Measurements from ENCODE around the gene DEPDC4.

Gene DEPDC4

DNA sequence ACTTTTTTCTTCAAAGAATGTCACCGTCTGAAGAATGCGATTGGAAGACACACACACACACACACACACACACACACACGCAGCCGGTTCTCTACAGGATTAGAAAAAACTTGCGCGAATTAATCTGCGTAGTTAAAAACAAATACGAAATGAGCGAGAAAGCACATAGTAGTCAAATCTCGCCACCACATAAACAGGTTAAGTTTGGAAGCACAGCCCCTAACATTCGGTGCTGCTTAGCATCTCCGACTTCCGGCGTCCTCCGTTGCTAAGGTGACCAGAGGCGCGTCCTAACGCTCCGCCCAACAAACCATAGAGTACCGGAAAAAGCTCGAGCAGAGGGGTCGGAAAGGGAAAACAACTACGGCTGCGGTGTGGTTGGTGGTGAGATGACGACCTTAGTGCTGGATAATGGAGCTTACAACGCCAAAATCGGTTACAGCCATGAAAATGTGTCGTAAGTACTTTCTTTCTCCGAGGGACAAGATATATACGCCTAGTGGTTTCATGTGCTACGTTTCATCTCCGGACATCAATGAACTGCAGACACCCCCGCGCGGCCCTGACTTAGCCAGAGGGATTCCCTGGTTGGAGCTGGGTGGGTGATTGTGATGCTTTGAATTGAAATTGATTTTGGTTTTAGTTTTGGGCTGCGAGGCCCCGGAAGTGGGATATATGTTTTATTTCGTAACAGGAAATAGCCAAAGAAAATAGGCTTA, 66.3 kb downstream of the DEPDC4 start, which contains the start of gene ACTR6:
TSS of gene ACTR6 (plus strand) at position 353 of the 719 bp plus-strand sequence. CDS start at position 390, 37 bp downstream.
- TF ChIP-seq EZH2 (optimal IDR thresholded peaks at IDR 0.05; ENCODE audit: low read depth, low read length) (no peak), EZH2phosphoT487 (IDR thresholded peaks at IDR 0.05; ENCODE audit: low read length) (no peak)
- TF ChIP-seq, protein P1, sequence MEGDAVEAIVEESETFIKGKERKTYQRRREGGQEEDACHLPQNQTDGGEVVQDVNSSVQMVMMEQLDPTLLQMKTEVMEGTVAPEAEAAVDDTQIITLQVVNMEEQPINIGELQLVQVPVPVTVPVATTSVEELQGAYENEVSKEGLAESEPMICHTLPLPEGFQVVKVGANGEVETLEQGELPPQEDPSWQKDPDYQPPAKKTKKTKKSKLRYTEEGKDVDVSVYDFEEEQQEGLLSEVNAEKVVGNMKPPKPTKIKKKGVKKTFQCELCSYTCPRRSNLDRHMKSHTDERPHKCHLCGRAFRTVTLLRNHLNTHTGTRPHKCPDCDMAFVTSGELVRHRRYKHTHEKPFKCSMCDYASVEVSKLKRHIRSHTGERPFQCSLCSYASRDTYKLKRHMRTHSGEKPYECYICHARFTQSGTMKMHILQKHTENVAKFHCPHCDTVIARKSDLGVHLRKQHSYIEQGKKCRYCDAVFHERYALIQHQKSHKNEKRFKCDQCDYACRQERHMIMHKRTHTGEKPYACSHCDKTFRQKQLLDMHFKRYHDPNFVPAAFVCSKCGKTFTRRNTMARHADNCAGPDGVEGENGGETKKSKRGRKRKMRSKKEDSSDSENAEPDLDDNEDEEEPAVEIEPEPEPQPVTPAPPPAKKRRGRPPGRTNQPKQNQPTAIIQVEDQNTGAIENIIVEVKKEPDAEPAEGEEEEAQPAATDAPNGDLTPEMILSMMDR (IDR thresholded peaks at IDR 0.05; ENCODE audit: low read length), result no peak
- H3K4me1 ChIP-seq (ENCODE audit: low read length), result no peaks in the 10 kb centered on the region
- peaks cover 7% of the 10 kb centered on the region for H3F3A ChIP-seq (ENCODE audit: insufficient read depth, low read length)
- H3K9ac ChIP-seq (ENCODE audit: low read length), result peak within 1 kb of the TSS; percentile 71
- peak within 1 kb of the TSS; percentile 92 for H2AFZ ChIP-seq (ENCODE audit: low read length)
- peak; percentile 96 for DNase-seq
- H3K79me2 ChIP-seq (ENCODE audit: low read length), result peaks cover 28% of the 10 kb centered on the region
- peak within 1 kb of the TSS; percentile 88 for H3K4me3 ChIP-seq (ENCODE audit: low read length)
- peak within 1 kb of the TSS; percentile 63; the same call in 1 of the 2 replicates for H3K27ac ChIP-seq (ENCODE audit: low read length)
- no peaks in the 10 kb centered on the region for H3K27me3 ChIP-seq (replicated peaks; ENCODE audit: insufficient read depth, low read length)
- no peaks in the 10 kb centered on the region for H3K9me2 ChIP-seq (replicated peaks; ENCODE audit: insufficient read depth, low read length)
- H3K36me3 ChIP-seq (replicated peaks; ENCODE audit: insufficient read depth, low read length), result no peaks in the 10 kb centered on the region
- H3K4me2 ChIP-seq (ENCODE audit: low read depth, low read length), result peak within 1 kb of the TSS; percentile 74
- no peaks in the 10 kb centered on the region for H4K20me1 ChIP-seq (ENCODE audit: insufficient read depth, low read length)
- no peaks in the 10 kb centered on the region for H3K9me3 ChIP-seq (replicated peaks; ENCODE audit: insufficient read depth, low read length)

DNA sequence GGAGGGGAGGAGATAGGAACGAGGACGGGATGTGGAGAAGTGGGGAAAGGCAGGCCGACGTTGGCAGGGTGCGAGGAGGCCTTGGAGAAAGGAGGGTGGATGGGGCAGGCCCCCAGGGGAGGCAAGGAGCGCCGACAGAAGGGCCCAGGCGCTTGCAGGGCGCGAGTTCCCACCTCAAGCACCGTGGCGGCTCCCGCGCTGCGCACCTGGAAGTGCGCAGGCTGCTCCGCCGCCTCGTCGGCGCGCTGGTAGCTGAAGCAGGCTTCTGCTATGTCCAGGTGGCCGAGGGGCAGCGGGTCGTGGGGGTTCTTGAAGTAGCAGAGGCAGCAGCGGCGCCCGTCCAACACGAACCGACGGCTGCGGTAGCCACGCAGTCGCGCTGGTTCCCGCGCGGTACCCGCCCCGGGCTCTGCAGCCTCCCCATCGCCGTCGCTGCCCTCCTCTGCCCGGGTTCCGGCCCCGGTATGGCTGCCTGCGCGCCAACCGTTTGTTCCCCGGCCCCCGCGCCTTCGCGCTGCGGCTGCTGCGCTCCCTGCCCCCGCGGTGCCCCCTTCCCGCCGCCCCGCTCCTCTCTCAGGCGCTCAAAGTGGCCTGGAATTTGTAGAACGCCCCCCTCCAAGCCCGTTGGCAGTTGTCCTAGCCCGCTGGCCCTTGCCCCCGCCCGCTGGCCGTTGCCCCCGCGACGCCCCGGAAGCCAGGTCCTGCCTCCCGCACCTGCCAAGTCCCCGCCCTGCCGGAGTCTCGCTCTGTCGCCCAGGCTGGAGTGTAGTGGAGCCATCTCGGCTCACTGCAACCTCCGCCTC, 67.3 kb downstream of the DEPDC4 start:
- Histone ChIP-seq H2AFZ (ENCODE audit: low read length) (peak overlapping the region; percentile 89), H3K27me3 (replicated peaks; ENCODE audit: insufficient read depth, low read length) (no peaks in the 10 kb centered on the region), H3K4me1 (ENCODE audit: low read length) (no peaks in the 10 kb centered on the region), H3K4me3 (ENCODE audit: low read length) (peak overlapping the region; percentile 88), H3K79me2 (ENCODE audit: low read length) (peaks cover 25% of the 10 kb centered on the region), H3K36me3 (replicated peaks; ENCODE audit: insufficient read depth, low read length) (no peaks in the 10 kb centered on the region), H3K9me3 (replicated peaks; ENCODE audit: insufficient read depth, low read length) (no peaks in the 10 kb centered on the region), H3K9me2 (replicated peaks; ENCODE audit: insufficient read depth, low read length) (no peaks in the 10 kb centered on the region), H3K27ac (ENCODE audit: low read length) (peak overlapping the region; percentile 63; the same call in 1 of the 2 replicates), H4K20me1 (ENCODE audit: insufficient read depth, low read length) (no peaks in the 10 kb centered on the region), H3F3A (ENCODE audit: insufficient read depth, low read length) (peaks cover 7% of the 10 kb centered on the region), H3K9ac (ENCODE audit: low read length) (peak overlapping the region; percentile 66), H3K4me2 (ENCODE audit: low read depth, low read length) (peak overlapping the region; percentile 74)
- DNase-seq, result peak; percentile 80
- TF ChIP-seq EZH2 (optimal IDR thresholded peaks at IDR 0.05; ENCODE audit: low read depth, low read length) (no peak), EZH2phosphoT487 (IDR thresholded peaks at IDR 0.05; ENCODE audit: low read length) (no peak)
- TF ChIP-seq, protein P1 (IDR thresholded peaks at IDR 0.05; ENCODE audit: low read length), result no peak

DNA sequence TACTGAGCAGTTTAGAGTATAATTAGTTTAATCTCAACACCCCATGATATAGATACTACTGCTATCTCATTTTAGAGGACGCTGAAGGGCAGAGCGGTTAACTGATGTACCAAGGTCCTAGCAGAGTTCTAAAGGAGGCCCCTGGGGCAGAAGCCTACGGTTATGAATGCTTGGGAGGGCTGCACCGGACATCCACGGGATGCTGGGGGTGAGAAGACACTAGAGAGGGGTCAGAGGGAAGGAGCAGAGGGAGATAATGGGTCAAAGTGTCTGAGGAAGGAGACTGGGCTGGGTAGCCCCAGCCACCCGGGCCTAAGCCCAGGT, 67.9 kb downstream of the DEPDC4 start:
- no peak overlapping the region for H3K27ac ChIP-seq (ENCODE audit: low read length)
- H3F3A ChIP-seq (ENCODE audit: insufficient read depth, low read length), result peaks cover 7% of the 10 kb centered on the region
- H3K4me2 ChIP-seq (ENCODE audit: low read depth, low read length), result peak overlapping the region; percentile 74
- H3K9me2 ChIP-seq (replicated peaks; ENCODE audit: insufficient read depth, low read length), result no peaks in the 10 kb centered on the region
- H3K79me2 ChIP-seq (ENCODE audit: low read length), result peaks cover 21% of the 10 kb centered on the region
- no peaks in the 10 kb centered on the region for H3K36me3 ChIP-seq (replicated peaks; ENCODE audit: insufficient read depth, low read length)
- peak overlapping the region; percentile 88 for H3K4me3 ChIP-seq (ENCODE audit: low read length)
- DNase-seq, result no peak
- TF ChIP-seq EZH2 (optimal IDR thresholded peaks at IDR 0.05; ENCODE audit: low read depth, low read length) (no peak), EZH2phosphoT487 (IDR thresholded peaks at IDR 0.05; ENCODE audit: low read length) (no peak)
- TF ChIP-seq, protein P1 (IDR thresholded peaks at IDR 0.05; ENCODE audit: low read length), result no peak
- no peaks in the 10 kb centered on the region for H3K27me3 ChIP-seq (replicated peaks; ENCODE audit: insufficient read depth, low read length)
- H4K20me1 ChIP-seq (ENCODE audit: insufficient read depth, low read length), result no peaks in the 10 kb centered on the region
- H3K9ac ChIP-seq (ENCODE audit: low read length), result peak overlapping the region; percentile 66; the same call in 1 of the 2 replicates
- no peaks in the 10 kb centered on the region for H3K4me1 ChIP-seq (ENCODE audit: low read length)
- H2AFZ ChIP-seq (ENCODE audit: low read length), result peak overlapping the region; percentile 89
- H3K9me3 ChIP-seq (replicated peaks; ENCODE audit: insufficient read depth, low read length), result no peaks in the 10 kb centered on the region

Data from MM.1S (cell line).